ENCODE data around the gene SACS. TPM values are rescaled to one million over a fixed set of nuclear protein-coding genes. Genes with fewer than 3 reads are reported as not detected.

Gene SACS
- total and polyA plus RNA-seq, 2 of the 8 experiments (the other 6 are each of a cell fraction or from before 2014, with no cell fraction given): 11.0 to 54.2 TPM

DNA sequence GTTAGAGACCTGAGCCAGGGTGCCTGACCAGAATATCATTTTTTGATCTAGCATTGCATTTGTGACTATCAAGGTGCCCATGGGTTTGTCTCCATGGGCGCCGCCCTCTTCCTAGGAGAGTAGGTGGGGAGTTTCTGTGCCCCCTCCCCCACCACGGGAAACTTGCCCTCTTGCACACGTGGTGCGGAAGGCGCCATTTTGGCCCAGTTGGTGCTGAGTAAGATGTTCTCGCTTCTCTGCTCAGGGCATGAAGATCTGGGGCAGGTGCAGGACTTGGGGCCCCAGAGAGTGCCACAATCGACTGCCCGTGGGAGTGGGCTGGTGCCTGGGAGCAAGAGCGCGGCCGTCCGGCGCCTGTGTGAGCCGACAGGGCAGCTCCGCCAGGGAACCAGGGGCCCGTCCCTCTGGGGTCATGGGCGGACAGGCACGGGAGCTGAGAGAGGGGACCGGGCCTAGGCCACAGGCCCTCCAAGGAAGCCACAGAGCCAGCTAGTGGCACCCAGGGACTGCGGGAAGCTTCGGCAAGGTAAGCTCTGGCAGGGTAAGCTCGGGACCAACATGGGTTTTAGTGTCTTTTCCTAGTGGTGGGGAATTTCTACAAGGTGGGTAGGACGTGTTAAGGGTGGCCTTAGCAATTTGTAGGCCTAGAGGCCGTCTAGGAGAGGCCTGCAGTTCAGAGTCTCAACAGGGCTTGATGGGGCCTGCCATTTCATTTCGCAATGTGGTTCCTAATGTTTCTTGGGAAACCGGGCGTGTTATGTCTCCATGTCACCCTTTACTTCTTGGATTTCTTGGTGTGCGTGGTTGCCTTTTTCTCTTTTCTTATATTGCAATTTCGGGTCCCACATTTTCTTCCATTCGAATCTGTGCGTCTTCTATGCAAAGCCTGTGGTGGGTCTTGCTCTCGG, 14.5 kb downstream of the SACS start:
- WGBS, 2 experiments (ENCODE audit: extremely low coverage in 1 of 2, insufficient coverage in 1 of 2, insufficient read length in 1 of 2, insufficient replicate concordance in 2 of 2, low coverage in 1 of 2, low lambda C conversion rate in 2 of 2, missing lambda C conversion rate in 1 of 2): 91% methylated on average over 33 of the region's 33 CpGs; no CpG with 5 or more reads in 1 of the 2 experiments

More for the DNA sequence above, 14.5 kb downstream of the SACS start:
- Histone ChIP-seq H3K4me2 (ENCODE audit: insufficient read depth in 1 of 2, low read depth in 2 of 2, low read length in 2 of 2) (no peak overlapping the region), H2BK12ac (ENCODE audit: low read depth, low read length) (no peak overlapping the region), H3K9ac (replicated peaks in 1 of 4; ENCODE audit: extremely low read depth in 1 of 4, low read depth in 3 of 4, low read length in 3 of 4) (no peak overlapping the region), H3K9me3 (ENCODE audit: insufficient read depth in 2 of 2, low read depth in 1 of 2, low read length in 1 of 2) (0 out of 4 replicates have a peak, but pooled peaks cover 0 to 3% of the 10 kb centered on the region in 2 experiments), H3K4me1 (replicated peaks in 1 of 4; ENCODE audit: control insufficient read depth in 3 of 4, insufficient read depth in 4 of 4, low read length in 3 of 4) (no peaks in the 10 kb centered on the region), H2BK5ac (ENCODE audit: low read depth, low read length) (no peak overlapping the region), H4K91ac (replicated peaks; ENCODE audit: insufficient read length, low read length) (no peak overlapping the region), H4K8ac (ENCODE audit: extremely low read depth, insufficient read depth, low read length) (no peak overlapping the region), H3K27ac (ENCODE audit: low read depth, low read length) (no peak overlapping the region), H3K14ac (ENCODE audit: insufficient read length) (no peak overlapping the region), H3K56ac (replicated peaks; ENCODE audit: insufficient read length, low read depth, low read length) (no peak overlapping the region), H2BK20ac (ENCODE audit: low read length) (no peak overlapping the region), H3K27me3 (replicated peaks in 1 of 4; ENCODE audit: control insufficient read depth in 3 of 4, extremely low read depth in 1 of 4, insufficient read depth in 3 of 4, low read length in 3 of 4) (no peaks in the 10 kb centered on the region), H2BK120ac (replicated peaks; ENCODE audit: low read depth, low read length) (no peak overlapping the region), H2AFZ (ENCODE audit: low read length) (no peak overlapping the region), H4K20me1 (replicated peaks in 1 of 2; ENCODE audit: control insufficient read depth in 1 of 2, insufficient read depth in 2 of 2, low read length in 2 of 2) (no peaks in the 10 kb centered on the region), H2AK5ac (ENCODE audit: low read depth, low read length) (no peak overlapping the region), H3K36me3 (ENCODE audit: control insufficient read depth in 2 of 4, insufficient read depth in 4 of 4, low read length in 3 of 4) (peaks cover 0 to 3% (median 1%) of the 10 kb centered on the region in 4 experiments; a peak in 2 of 8 replicates), H3K18ac (ENCODE audit: extremely low read depth, low read length) (peak overlapping the region; percentile 19; the same call in 1 of the 2 replicates), H3K23ac (ENCODE audit: insufficient read length) (no peak overlapping the region), H2BK15ac (ENCODE audit: low read length) (no peak overlapping the region), H3K79me1 (ENCODE audit: low read depth, low read length) (no peaks in the 10 kb centered on the region), H3K4ac (replicated peaks; ENCODE audit: insufficient read length, low read depth, low read length) (no peak overlapping the region), H4K5ac (ENCODE audit: insufficient read length, low read depth, low read length) (no peak overlapping the region), H3K23me2 (ENCODE audit: low read depth, low read length) (no peaks in the 10 kb centered on the region), H3K4me3 (ENCODE audit: extremely low read depth in 1 of 4, insufficient read depth in 2 of 4, low read depth in 3 of 4, low read length in 4 of 4) (no peak overlapping the region), H3K79me2 (ENCODE audit: control insufficient read depth in 1 of 2, insufficient read depth in 2 of 2, low read length in 2 of 2) (no peaks in the 10 kb centered on the region)
- TF ChIP-seq TEAD4 (IDR thresholded peaks at IDR 0.05; ENCODE audit: low read depth, low read length): no peak
- DNase-seq (ENCODE audit: low read depth in 1 of 2, low spot score in 2 of 2) (peak in 1 of 2 experiments; percentile 41), FAIRE-seq (no peak)
- ChIA-PET POLR2A (ENCODE audit: partially characterized antibody) (interaction anchor here (1.4 kb wide), 1 partner anchor 8 kb away, joined by 3 read pairs; no protein-coding TSS in a partner anchor), CTCF (ENCODE audit: partially characterized antibody) (no interaction called here)

All from H1 (cell line).